ENCODE data around the gene MAP3K14. TPM values are rescaled to one million over a fixed set of nuclear protein-coding genes. Genes with fewer than 3 reads are reported as not detected.

MAP3K14 gene
- total RNA-seq, 1 donor from 2014 or later: 14.8 TPM

DNA sequence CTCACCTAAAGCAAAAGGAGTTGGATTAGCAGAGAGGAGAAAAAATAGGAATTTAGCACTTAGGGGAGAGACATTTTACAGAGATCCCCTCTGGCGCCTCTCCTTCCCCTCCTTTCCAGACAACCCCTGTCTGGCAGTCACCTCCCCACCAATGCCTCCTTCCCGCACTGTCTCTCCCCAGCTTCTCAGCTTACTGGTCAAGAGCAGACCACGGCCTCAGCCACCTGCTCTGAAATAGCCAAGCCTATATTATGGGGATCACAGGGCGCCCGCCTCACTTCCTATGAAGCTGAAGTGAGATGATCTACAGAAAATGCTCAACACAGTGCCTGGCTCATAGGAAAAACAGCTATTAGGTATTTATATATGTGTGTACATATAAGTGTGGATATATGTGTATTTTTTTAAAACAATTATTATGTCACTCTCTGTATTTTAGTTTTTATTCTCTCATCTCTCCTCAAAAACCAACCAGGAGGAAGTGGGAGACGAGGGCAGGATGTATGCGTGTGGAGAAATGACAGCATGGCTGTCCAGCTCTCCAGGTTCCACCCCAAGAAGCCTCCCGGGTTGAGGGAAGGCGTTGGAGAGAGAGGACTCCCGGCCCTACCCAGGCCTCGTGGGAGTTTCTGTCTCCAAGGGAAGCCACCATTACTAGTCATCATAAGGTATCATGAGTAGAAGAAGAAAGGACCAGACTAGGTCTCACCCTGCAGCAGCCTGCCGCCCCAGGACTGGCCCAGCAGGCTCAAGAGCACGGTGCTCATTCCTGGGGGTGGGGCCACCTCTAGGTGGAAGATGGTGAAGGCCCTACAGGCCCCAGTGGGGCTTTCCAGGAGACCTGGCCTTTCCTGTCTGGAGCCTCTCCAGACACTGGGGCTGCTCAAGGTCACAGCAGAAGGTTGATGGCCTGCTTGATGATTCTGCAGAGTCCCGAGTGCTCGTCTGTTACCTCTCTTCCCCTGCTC, 27.2 kb downstream of the MAP3K14 start:
- TF ChIP-seq, protein P1, sequence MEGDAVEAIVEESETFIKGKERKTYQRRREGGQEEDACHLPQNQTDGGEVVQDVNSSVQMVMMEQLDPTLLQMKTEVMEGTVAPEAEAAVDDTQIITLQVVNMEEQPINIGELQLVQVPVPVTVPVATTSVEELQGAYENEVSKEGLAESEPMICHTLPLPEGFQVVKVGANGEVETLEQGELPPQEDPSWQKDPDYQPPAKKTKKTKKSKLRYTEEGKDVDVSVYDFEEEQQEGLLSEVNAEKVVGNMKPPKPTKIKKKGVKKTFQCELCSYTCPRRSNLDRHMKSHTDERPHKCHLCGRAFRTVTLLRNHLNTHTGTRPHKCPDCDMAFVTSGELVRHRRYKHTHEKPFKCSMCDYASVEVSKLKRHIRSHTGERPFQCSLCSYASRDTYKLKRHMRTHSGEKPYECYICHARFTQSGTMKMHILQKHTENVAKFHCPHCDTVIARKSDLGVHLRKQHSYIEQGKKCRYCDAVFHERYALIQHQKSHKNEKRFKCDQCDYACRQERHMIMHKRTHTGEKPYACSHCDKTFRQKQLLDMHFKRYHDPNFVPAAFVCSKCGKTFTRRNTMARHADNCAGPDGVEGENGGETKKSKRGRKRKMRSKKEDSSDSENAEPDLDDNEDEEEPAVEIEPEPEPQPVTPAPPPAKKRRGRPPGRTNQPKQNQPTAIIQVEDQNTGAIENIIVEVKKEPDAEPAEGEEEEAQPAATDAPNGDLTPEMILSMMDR (IDR thresholded peaks at IDR 0.05; ENCODE audit: borderline replicate concordance): no peak
- Histone ChIP-seq H3K9me3 (replicated peaks) (no peaks in the 10 kb centered on the region), H3K36me3 (peaks cover 49% of the 10 kb centered on the region), H3K4me1 (peaks cover 86% of the 10 kb centered on the region), H3K27ac (replicated peaks) (peak overlapping the region; percentile 97), H3K27me3 (ENCODE audit: low read depth) (no peaks in the 10 kb centered on the region), H3K4me3 (no peak overlapping the region)
- DNase-seq: no peak
- intact Hi-C loops (cut with micrococcal nuclease): no loop called here

DNA sequence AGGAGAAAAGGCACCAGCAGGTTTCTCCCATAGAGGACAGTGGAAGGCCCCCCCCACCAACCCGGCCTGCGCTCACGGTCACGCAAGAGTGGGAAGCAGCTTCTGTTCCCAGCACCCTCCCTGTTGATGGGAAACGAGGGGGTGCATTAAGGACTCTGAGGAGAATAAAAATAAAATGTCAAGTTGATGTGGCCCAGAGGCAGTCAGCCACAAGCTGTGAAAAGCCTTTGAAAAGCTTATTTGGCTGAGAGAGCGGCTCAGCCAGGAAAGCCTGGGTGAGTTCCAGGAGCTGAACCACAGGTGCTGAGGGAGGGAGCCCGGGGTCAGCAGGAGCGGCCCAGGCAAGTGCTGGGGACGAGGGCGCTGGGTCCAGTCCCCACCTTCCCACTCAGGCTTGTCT, 28.0 kb downstream of the MAP3K14 start:
- Histone ChIP-seq H3K4me3 (no peak overlapping the region), H3K9me3 (replicated peaks) (no peaks in the 10 kb centered on the region), H3K27ac (replicated peaks) (peak overlapping the region; percentile 97), H3K27me3 (ENCODE audit: low read depth) (no peaks in the 10 kb centered on the region), H3K4me1 (peaks cover 86% of the 10 kb centered on the region), H3K36me3 (peaks cover 57% of the 10 kb centered on the region)
- DNase-seq: peak; percentile 56
- intact Hi-C loops (cut with micrococcal nuclease): no loop called here
- TF ChIP-seq, protein P1 (IDR thresholded peaks at IDR 0.05; ENCODE audit: borderline replicate concordance): no peak

DNA sequence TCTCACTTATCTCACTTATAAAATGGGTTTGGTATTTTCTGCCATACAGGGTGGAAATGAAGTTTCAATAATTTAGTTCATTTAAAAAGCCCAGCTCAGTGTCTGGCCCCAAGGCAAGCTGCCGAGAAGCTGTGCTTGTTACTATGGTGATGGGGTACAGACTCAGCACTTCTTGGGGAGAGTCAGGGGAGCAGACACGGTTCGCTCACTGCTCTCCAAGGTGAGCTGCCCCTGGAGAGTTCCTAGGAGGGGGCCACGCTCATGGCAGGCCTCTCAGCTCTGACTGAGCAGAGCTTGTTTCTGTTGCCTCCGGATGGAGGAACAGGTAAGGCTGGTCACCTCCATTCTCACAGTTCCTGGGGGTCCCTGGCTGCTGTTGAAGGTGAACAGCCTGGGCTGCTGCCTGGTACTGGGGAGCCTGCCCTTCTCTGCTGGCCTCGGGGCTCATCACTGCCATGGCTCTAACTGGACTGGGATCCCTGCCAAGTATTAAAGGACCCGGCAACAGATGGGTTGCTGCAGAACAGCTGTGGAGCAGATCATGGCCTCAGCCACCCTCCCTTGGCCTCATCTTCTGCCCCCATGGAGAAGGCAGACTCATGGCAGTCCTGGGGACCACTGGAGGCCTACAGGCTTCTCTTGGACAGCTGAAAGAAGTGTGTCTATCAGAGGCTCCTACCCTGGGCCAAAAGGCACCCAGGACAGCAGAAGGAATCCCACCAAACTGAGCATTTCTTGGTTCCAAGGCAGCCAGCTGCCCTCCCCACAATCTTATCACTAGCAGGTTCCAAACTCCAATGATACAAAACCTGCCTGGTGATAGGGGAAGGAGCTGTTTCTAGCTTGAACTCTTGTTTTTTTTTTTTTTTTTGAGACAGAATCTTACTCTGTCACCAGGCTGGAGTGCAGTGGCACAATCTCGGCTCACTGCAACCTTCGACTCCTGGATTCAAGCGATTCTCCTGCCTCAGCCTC, 29.0 kb downstream of the MAP3K14 start:
- TF ChIP-seq, protein P1 (IDR thresholded peaks at IDR 0.05; ENCODE audit: borderline replicate concordance): no peak
- no peaks in the 10 kb centered on the region for H3K9me3 ChIP-seq (replicated peaks)
- H3K4me3 ChIP-seq: no peak overlapping the region
- no peaks in the 10 kb centered on the region for H3K27me3 ChIP-seq (ENCODE audit: low read depth)
- H3K4me1 ChIP-seq: peaks cover 86% of the 10 kb centered on the region
- DNase-seq: no peak
- peak overlapping the region; percentile 97 for H3K27ac ChIP-seq (replicated peaks)
- intact Hi-C loops (cut with micrococcal nuclease): no loop called here
- H3K36me3 ChIP-seq: peaks cover 67% of the 10 kb centered on the region

DNA sequence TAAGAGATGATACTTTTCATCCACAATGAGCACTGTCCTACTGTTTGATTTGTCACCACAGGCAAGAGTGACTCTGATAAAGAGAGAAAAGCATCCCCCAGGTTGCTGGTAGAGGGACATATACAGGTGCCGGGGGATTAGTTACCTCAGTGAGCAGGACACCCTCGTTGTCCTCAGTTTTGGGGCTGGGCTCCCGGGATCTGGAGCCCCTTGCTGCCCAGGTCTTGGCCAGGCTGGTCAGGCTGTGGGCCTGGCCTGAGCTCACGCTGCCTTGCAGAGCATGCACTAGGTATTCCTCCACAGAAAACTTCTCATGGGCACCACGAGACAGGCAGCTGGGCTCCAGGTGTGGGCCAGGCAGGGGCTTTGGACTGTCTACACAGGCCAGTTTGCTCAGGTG, 30.5 kb downstream of the MAP3K14 start:
- Histone ChIP-seq H3K27me3 (ENCODE audit: low read depth) (no peaks in the 10 kb centered on the region), H3K36me3 (peaks cover 78% of the 10 kb centered on the region), H3K27ac (replicated peaks) (peak overlapping the region; percentile 97), H3K4me3 (no peak overlapping the region), H3K4me1 (peaks cover 83% of the 10 kb centered on the region), H3K9me3 (replicated peaks) (no peaks in the 10 kb centered on the region)
- intact Hi-C loops (cut with micrococcal nuclease): no loop called here
- TF ChIP-seq, protein P1 (IDR thresholded peaks at IDR 0.05; ENCODE audit: borderline replicate concordance): no peak
- no peak for DNase-seq
